Esophagus squamous epithelium (tissue), 5 donors: ENCODE measurements around the gene ITPRIP. TPM values are rescaled to one million over a fixed set of nuclear protein-coding genes. Genes with fewer than 3 reads are reported as not detected.

Experiments used
- DNase-seq: peaks from one replicate; lab custom pipeline; 2025; lab: John Stamatoyannopoulos, UW
- H3K27ac ChIP-seq, 4 donors: fragments of 200-600 bp; sonication (generic); one replicate each; pipeline ENCODE4 v1.5.1; 2016 to 2019; ENCODE audit warnings: mild to moderate bottlenecking in 1 of 4
- H3K27me3 ChIP-seq, 4 donors: fragments of 200-600 bp; sonication (generic); 1 replicate in 3 of 4; 2 replicates in 1 of 4; pipeline versions ENCODE4 v1.5.1 to v1.6.0; 2017 to 2021; ENCODE audit warnings: antibody characterized with exemption in 1 of 4
- H3K36me3 ChIP-seq, 3 donors: fragments of 200-600 bp; sonication (generic); one replicate each; pipeline ENCODE4 v1.5.1; 2016 to 2019
- H3K4me1 ChIP-seq, 3 donors: fragments of 200-600 bp; sonication (generic); one replicate each; pipeline ENCODE4 v1.5.1; 2017 to 2019
- H3K4me3 ChIP-seq, 4 donors: fragments of 200-600 bp; sonication (generic); 1 replicate in 3 of 4; 2 replicates in 1 of 4; pipeline ENCODE4 v1.5.1; 2016 to 2019; ENCODE audit warnings: mild to moderate bottlenecking in 2 of 4, moderate library complexity in 1 of 4
- H3K9me3 ChIP-seq, 3 donors: fragments of 200-600 bp; sonication (generic); one replicate each; pipeline ENCODE4 v1.5.1; 2016 to 2019
- CTCF ChIP-seq, 6 experiments: fragments of 450-650 bp in 4 of 6; fragments of 200-600 bp in 2 of 6; sonication (generic) in 2 of 6; IDR thresholded peaks; one replicate each; pipeline ENCODE4 v1.5.1; 2016 to 2019; ENCODE audit warnings: antibody characterized with exemption in 6 of 6, mild to moderate bottlenecking in 4 of 6, moderate library complexity in 4 of 6
- POLR2A ChIP-seq, 4 donors: fragments of 450-650 bp; IDR thresholded peaks; one replicate each; pipeline ENCODE4 v1.6.1; 2017; ENCODE audit warnings: antibody characterized with exemption in 4 of 4, mild to moderate bottlenecking in 4 of 4, moderate library complexity in 3 of 4
- WGBS, 2 donors: methylation state at CpG; one replicate each; pipeline ENCODE4 v1.1.5; 2018; 5-methylcytosine and 5-hydroxymethylcytosine counted together
- intact Hi-C: fragments of 100-400 bp; cut with DNase I; formaldehyde crosslinking; loops from one replicate; pipeline ENCODE4 v1.15.0; 2022
- total RNA-seq, 4 donors: library from RNA; depleted of rRNA; stranded (reverse); fragments of >200 nt; gene quantifications; one replicate each; pipeline ENCODE4 v1.1.0, GENCODE V29; 2016
- donor health status: DM: yes; HTN: yes; CAD: no.

The ITPRIP gene
- total RNA-seq, 4 donors from 2014 or later, result 37.6 to 61.6 (median 38.4) TPM

GRCh38 chr10:104333032-104333727 is 5.1 kb downstream of the ITPRIP start:
- intact Hi-C loops, result no loop called here
- Histone ChIP-seq H3K27me3 (no peaks in the 10 kb centered on the region), H3K4me1 (peaks cover 70 to 92% (median 81%) of the 10 kb centered on the region in 3 donors), H3K9me3 (no peaks in the 10 kb centered on the region), H3K27ac (peak overlapping the region; percentile 84 to 99 (median 96)), H3K36me3 (peaks cover 0 to 17% (median 0%) of the 10 kb centered on the region in 3 donors), H3K4me3 (peak overlapping the region in 1 of 4 donors; percentile 67)
- TF ChIP-seq POLR2A (IDR thresholded peaks at IDR 0.05) (no peak), CTCF (IDR thresholded peaks at IDR 0.05) (no peak)
- WGBS, 2 donors, result 77 to 78% methylated on average over 7 to 9 of the region's 13 CpGs
- no peak for DNase-seq

GRCh38 chr10:104332243-104333031 is 5.8 kb downstream of the ITPRIP start:
- 80 to 81% methylated on average over 10 to 11 of the region's 11 CpGs for WGBS, 2 donors
- DNase-seq, result no peak
- peaks cover 77 to 99% (median 88%) of the 10 kb centered on the region in 3 donors for H3K4me1 ChIP-seq

GRCh38 chr10:104331208-104331838 is 6.9 kb downstream of the ITPRIP start:
- WGBS, 2 donors, result 30 to 37% methylated on average over 1 to 8 of the region's 9 CpGs
- Histone ChIP-seq H3K36me3 (peaks cover 0 to 17% (median 0%) of the 10 kb centered on the region in 3 donors), H3K4me3 (peak overlapping the region in 1 of 4 donors; percentile 35), H3K27me3 (no peaks in the 10 kb centered on the region), H3K9me3 (no peaks in the 10 kb centered on the region), H3K27ac (peak overlapping the region; percentile 84 to 99 (median 96)), H3K4me1 (peaks cover 86 to 100% (median 97%) of the 10 kb centered on the region in 3 donors)
- TF ChIP-seq CTCF (IDR thresholded peaks at IDR 0.05) (no peak), POLR2A (IDR thresholded peaks at IDR 0.05) (peak in 1 of 4 donors; percentile 0)
- intact Hi-C loops, result no loop called here
- no peak for DNase-seq

More at GRCh38 chr10:104332243-104333031, 5.8 kb downstream of the ITPRIP start:
- H3K4me3 ChIP-seq, result no peak overlapping the region
- TF ChIP-seq CTCF (IDR thresholded peaks at IDR 0.05) (no peak), POLR2A (IDR thresholded peaks at IDR 0.05) (no peak)
- H3K36me3 ChIP-seq, result peaks cover 0 to 17% (median 0%) of the 10 kb centered on the region in 3 donors
- no peaks in the 10 kb centered on the region for H3K27me3 ChIP-seq
- intact Hi-C loops, result no loop called here
- H3K9me3 ChIP-seq, result no peaks in the 10 kb centered on the region
- peak overlapping the region; percentile 84 to 99 (median 96) for H3K27ac ChIP-seq

- no peak for DNase-seq
- no peaks in the 10 kb centered on the region for H3K27me3 ChIP-seq
- no peaks in the 10 kb centered on the region for H3K9me3 ChIP-seq
- H3K36me3 ChIP-seq, result peaks cover 0 to 24% (median 0%) of the 10 kb centered on the region in 3 donors
- H3K4me1 ChIP-seq, result peaks cover 95 to 100% (median 98%) of the 10 kb centered on the region in 3 donors
- 16 to 33% methylated on average over 8 of the region's 8 CpGs for WGBS, 2 donors
- TF ChIP-seq CTCF (IDR thresholded peaks at IDR 0.05), result no peak
- TF ChIP-seq POLR2A (IDR thresholded peaks at IDR 0.05), result no peak
- intact Hi-C loops, result no loop called here
- peak overlapping the region in 1 of 4 donors; percentile 10 for H3K4me3 ChIP-seq
- peak overlapping the region; percentile 84 to 99 (median 96) for H3K27ac ChIP-seq
These were observed 7.8 kb downstream of the ITPRIP start for GRCh38 chr10:104330168-104331110.
